Muscle layer of duodenum (tissue), 2 donors: Measurements from ENCODE around the gene CEP70.
"Not testable (repeated sequence)": the region's sequence is repeated elsewhere in the genome, so short reads cannot be mapped to it uniquely, and the experiment has no call there.

Experiments used
- H3K27ac ChIP-seq: one replicate; pipeline ENCODE4 v1.7.0; 2013; ENCODE audit warnings: mild to moderate bottlenecking, low read length
- H3K27me3 ChIP-seq: one replicate; pipeline ENCODE4 v1.7.0; 2013; ENCODE audit warnings: low read depth, mild to moderate bottlenecking, control low read depth, low read length
- H3K36me3 ChIP-seq, 2 donors: one replicate each; pipeline ENCODE4 v1.7.0; 2013; ENCODE audit warnings: low read length in 2 of 2, control low read depth in 1 of 2, mild to moderate bottlenecking in 1 of 2; ENCODE audit not compliant: insufficient read depth in 2 of 2, control insufficient read depth in 1 of 2
- H3K4me1 ChIP-seq, 2 donors: one replicate each; pipeline ENCODE4 v1.7.0; 2013; ENCODE audit warnings: low read length in 2 of 2, mild to moderate bottlenecking in 2 of 2, control low read depth in 1 of 2, moderate library complexity in 1 of 2; ENCODE audit not compliant: insufficient read depth in 2 of 2, control insufficient read depth in 1 of 2
- H3K4me3 ChIP-seq, 2 donors: one replicate each; pipeline ENCODE4 v1.7.0; 2013; ENCODE audit warnings: low read length in 2 of 2, low read depth in 1 of 2, mild to moderate bottlenecking in 1 of 2
- H3K9me3 ChIP-seq, 2 donors: one replicate each; pipeline ENCODE4 v1.7.0; 2013; ENCODE audit warnings: low read length in 2 of 2, control low read depth in 1 of 2, mild to moderate bottlenecking in 1 of 2; ENCODE audit not compliant: control insufficient read depth in 1 of 2
- donor health status: healthy.

CEP70 gene

DNA sequence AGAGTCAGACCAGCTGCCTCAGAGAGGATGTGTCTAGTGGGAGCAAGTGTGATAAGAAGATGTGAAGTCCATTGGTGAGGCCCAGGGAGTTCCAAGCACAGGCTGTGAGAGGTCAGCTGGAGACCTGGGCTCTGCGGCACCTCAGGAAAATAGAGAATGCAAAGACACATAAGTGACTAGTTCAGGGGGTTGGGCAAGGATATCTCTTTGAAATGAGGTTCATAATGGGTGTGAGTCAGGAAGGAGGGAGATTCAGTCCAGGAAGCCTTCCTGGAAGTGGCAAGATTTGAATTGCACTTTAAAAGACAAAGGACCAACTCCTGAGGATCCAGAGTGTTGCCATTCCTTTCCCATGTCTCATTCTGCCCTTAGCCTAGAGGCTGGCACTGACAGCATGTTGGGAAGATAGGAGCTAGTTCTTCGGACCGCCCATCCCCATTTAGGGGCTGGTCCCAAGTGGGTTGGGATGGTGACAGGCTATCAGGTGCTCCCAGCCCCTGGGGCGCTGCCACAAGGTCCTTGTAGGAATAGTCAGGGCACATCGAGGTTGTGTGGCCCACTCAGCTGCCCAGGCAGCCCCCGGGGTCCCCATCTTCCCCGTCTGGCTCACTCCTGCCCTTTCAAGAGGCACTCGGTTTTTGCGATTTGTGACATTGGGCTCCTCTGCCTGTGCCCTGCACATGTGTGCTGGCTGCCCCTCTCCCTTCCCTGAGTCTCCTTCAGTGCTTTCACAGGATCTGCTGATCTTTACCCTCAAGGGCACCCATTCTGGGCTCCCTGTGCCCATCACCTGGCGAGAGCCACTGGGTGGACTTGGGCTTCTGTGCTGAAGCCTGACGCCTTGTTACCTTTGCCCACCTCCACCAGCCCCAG lies 136.0 kb downstream of the CEP70 start:
- Histone ChIP-seq H3K27me3 (no peaks in the 10 kb centered on the region), H3K27ac (no peak overlapping the region), H3K4me3 (no peak overlapping the region), H3K4me1 (peaks cover 0 to 9% of the 10 kb centered on the region in 2 donors), H3K36me3 (no peaks in the 10 kb centered on the region), H3K9me3 (no peaks in the 10 kb centered on the region)

DNA sequence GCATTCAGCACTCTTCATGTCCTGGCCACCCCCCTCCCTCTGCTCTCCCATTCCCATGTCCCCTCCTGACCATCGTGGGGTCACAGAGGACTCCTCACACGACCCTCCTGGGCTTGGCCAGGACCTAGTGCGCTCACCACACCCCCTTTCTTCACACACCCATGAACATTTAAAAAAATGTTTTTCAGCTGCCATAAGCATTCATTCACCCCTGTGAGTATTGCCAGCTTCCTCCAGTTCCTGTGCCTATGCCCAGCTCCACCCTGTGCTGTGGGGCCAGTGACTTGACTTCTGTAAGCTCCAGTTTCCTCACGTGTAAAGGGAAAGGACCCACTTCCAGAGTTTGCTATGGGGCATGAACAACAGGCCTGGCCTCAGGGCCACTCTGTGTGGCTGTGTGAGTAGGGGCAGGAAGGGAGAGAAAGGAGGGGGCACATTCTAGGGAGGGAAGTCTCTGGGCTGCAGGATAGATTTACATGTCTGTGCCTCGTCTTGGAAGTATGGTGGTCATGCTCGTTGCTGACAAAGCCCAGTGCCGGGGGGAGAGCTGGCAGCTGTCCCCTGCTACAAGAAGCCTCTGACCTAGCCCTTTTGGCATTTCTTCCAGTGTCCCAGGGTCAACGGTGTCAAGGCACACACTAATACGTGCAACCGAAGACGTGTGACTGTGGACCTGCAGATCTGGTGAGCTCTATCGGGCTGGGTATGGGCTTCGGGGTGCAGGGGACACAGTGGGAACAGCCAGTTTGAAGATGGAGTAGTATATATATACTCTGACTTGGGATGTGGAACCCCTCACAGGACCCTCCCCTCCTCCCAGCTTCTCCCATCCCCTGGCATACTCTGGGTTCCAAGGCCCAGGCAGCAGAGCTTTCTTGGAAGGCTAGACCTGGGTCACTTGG lies 136.8 kb downstream of the CEP70 start:
- no peak overlapping the region for H3K27ac ChIP-seq
- peaks cover 0 to 9% of the 10 kb centered on the region in 2 donors for H3K4me1 ChIP-seq
- H3K36me3 ChIP-seq, result no peaks in the 10 kb centered on the region
- H3K4me3 ChIP-seq, result no peak overlapping the region
- H3K9me3 ChIP-seq, result no peaks in the 10 kb centered on the region
- no peaks in the 10 kb centered on the region for H3K27me3 ChIP-seq

DNA sequence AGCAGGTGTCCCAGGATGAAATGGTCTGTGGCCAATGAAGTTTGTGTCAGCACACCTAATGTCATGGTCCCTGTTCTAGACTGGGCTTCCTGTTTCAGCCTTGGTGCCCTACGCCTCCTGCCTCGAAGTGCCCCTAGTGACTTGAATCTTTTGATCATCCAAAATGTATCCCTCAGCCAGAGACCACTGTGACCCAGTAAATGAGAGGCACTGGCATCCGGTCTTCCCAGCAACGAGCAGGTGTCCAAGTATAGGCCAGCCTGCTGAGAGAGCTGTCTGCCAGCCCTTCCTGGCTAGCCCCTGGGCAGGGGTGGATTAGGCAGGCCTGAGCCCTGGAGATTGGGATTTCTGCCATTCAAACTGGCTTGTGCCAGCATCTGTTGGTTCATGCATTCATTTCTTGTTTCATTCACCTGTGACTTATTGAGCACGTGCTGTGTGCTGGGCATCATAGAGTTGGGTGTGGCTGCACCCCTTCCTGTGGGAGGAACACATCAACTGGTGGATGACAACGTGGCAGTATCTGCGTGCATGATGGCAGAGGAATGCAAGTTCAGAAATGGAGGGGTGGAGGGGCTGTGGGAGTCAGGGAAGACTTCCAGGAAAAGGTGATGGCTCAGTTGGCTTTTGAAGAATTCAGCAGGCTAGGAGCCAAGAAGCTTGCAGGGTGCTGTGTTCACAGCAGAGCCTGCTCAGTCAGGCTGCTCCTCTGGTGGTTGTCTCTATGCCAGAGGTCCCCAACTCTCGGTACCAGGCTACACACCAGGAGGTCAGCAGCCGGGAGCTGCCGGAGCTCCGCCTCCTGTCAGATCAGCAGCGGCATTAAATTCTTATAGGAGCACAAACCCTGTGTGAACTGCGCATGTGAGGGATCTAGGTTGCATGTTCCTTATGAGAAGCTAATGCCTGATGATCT lies 138.0 kb downstream of the CEP70 start:
- Histone ChIP-seq H3K27me3 (no peaks in the 10 kb centered on the region), H3K36me3 (no peaks in the 10 kb centered on the region), H3K4me3 (no peak overlapping the region), H3K27ac (no peak overlapping the region), H3K4me1 (peaks cover 0 to 9% of the 10 kb centered on the region in 2 donors), H3K9me3 (no peaks in the 10 kb centered on the region)

DNA sequence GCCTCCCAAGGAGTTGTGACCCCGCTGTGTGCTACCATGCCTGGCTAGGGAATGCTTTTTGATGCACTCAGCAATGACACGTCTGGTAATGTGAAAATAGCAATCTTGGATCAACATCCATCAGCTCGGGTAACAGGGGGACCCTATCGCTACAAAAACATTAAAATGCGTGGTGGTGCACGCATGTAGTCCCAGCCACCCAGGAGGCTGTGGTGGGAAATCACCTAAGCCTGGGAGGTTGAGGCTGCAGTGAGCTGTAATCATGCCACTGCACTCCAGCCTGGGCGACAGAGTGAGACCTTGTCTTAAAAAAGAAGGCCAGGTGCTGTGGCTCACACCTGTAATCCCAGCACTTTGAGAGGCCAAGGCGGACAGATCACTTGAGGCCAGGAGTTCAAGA lies 140.1 kb downstream of the CEP70 start:
- H3K27ac ChIP-seq, H3K4me3 ChIP-seq, H3K4me1 ChIP-seq, H3K27me3 ChIP-seq, H3K9me3 ChIP-seq, H3K36me3 ChIP-seq: not testable (repeated sequence)

DNA sequence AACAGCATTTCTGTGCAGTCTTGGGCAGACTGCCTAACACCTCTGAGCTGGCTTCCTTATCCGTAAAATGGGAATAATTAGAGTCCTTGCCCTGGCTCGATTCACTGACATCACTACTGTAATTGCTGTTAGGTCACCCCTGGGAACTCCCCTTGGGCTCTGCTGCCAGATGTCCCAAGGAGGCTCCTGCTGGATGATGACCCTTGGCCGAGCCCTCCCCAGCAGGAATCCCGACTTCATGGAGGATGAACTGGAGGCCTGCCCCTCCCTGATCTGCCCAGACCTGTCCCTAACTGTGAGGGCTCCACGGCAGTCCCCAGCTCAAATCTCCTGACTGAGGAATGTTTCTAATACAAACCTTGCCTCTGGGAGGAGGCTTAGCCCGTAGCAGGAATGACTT lies 141.6 kb downstream of the CEP70 start:
- no peaks in the 10 kb centered on the region for H3K9me3 ChIP-seq
- peaks cover 0 to 9% of the 10 kb centered on the region in 2 donors for H3K4me1 ChIP-seq
- no peaks in the 10 kb centered on the region for H3K36me3 ChIP-seq
- H3K27ac ChIP-seq, result no peak overlapping the region
- no peaks in the 10 kb centered on the region for H3K27me3 ChIP-seq
- H3K4me3 ChIP-seq, result no peak overlapping the region

DNA sequence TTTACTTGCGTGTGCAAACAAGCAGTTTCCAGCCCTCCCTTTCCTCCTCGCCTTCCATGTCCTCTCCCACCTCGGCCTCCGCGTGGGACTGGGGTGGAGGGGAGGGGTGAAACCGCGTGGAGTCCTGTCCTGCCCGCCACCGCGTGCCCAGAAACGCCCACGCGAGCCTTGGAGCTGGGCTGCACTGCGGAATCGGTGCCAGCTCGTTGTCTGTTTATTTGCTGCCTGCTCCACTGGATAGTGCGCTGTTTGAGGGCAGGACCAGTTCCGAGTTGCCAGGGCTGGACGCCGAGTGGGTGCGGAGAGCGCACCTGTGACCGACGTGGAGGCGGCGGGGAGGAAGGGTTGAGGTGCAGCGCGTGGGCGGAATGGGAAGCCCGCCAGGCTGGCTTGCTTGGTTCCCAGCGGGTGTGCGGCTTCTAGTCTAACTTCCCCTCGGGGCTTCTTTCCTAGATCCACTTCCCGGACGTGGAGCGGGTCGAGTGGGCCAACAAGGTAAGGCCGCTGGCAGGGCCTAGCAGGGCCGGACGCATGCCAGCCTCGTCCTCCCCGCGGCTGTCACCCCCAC lies 142.4 kb downstream of the CEP70 start:
- Histone ChIP-seq H3K27me3 (no peaks in the 10 kb centered on the region), H3K27ac (no peak overlapping the region), H3K4me3 (no peak overlapping the region), H3K9me3 (no peaks in the 10 kb centered on the region), H3K4me1 (peaks cover 0 to 5% of the 10 kb centered on the region in 2 donors), H3K36me3 (no peaks in the 10 kb centered on the region)

DNA sequence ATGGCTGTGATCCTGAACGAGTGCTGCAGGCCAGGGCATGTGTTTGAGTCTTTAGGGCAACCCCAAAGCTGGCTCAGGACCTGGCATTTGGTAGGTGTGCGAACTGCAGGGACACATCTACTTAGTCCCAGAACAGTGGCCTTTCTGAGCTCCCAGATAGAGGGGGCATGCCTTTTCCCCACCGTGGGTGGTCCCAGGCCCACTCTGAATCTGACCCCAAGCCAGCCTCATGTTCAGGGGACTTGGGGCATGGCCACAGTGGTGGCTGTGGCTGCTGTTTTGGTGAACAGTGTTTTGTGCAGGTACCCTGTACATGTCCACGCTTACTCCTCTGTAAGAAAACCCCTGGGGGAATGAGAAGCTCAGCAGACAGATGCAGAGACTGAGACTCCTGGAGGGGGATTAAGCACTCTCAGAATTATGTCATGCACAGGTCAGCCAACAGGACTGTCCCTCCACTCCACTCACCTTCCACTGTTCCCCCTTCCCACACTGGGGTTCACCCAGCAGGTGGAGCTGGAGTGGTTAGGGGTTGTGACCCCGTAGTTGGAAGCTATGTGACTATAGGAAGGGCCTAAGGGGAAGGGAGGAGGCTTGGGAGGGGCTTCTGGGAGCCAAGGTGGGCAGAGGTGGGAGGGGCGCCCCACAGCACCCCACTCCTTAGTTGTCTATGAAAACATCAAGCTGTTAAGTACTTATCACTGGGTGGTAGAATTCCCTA lies 143.2 kb downstream of the CEP70 start:
- no peaks in the 10 kb centered on the region for H3K36me3 ChIP-seq
- H3K4me1 ChIP-seq, result no peaks in the 10 kb centered on the region
- no peaks in the 10 kb centered on the region for H3K27me3 ChIP-seq
- H3K9me3 ChIP-seq, result no peaks in the 10 kb centered on the region
- H3K27ac ChIP-seq, result no peak overlapping the region
- H3K4me3 ChIP-seq, result no peak overlapping the region

DNA sequence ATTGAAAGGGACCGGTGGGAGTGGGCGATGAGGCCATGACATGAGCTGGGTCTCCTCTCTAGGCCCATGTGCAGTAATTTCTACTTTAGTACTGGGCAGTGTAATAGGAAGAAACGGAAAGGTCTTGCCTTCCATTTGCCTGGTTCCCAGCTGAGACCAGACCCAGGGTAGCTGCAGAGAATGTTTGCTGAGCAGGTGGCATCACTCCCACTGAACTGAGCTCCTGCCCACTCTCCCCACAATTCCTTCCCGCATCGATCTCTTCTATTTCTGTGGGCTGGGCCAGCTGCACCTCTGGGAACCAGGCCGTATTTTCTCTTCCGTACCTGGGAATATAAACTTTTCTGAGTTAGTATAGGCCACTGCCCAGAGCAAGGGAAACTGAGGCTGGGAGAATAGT lies 143.9 kb downstream of the CEP70 start:
- H3K4me1 ChIP-seq, result no peaks in the 10 kb centered on the region
- no peak overlapping the region for H3K27ac ChIP-seq
- H3K4me3 ChIP-seq, result no peak overlapping the region
- no peaks in the 10 kb centered on the region for H3K36me3 ChIP-seq
- no peaks in the 10 kb centered on the region for H3K9me3 ChIP-seq
- no peaks in the 10 kb centered on the region for H3K27me3 ChIP-seq

DNA sequence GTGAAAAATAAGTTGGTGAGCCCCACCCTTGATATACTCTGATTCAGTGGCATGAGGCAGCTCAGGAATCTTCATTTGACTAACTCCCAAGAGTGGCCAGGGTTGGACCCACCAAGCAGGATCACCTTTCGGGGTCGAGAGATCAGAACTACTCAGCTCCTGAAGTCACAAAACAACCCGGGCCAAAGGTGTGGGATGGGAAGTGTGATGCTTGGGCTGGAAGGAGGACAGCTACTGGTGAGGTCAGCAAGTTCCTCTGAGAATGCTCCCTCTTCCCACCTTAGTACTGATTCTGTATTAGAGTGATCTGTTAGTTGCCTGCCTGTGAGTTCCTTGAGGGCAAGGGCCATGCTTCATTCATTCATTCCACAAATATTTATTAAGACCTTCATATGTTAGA lies 144.6 kb downstream of the CEP70 start:
- Histone ChIP-seq H3K4me1 (no peaks in the 10 kb centered on the region), H3K4me3 (no peak overlapping the region), H3K36me3 (no peaks in the 10 kb centered on the region), H3K27ac (no peak overlapping the region), H3K9me3 (no peaks in the 10 kb centered on the region), H3K27me3 (no peaks in the 10 kb centered on the region)

DNA sequence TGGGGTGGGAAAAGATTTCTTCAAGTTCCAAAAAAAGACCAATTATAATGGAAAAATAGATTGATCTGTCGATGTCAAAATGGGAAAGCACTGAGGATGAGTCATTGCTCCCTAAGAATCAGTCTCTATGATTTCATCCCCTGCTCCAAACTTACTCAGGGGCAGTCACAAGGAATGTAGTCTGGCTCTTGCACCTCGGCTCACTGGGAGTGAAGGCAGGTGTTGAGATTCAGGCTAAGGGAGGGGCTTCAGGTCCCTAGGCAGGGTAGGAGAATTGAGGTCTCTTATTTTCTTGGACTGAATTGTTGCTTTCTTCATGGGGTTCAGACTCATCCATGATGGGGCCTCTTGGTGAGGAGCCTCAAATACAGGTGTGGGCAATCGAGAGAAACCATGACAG lies 145.4 kb downstream of the CEP70 start:
- no peak overlapping the region for H3K27ac ChIP-seq
- H3K27me3 ChIP-seq, result no peaks in the 10 kb centered on the region
- no peak overlapping the region for H3K4me3 ChIP-seq
- H3K4me1 ChIP-seq, result no peaks in the 10 kb centered on the region
- no peaks in the 10 kb centered on the region for H3K36me3 ChIP-seq
- no peaks in the 10 kb centered on the region for H3K9me3 ChIP-seq
